Right renal cortex interstitium (tissue), 3 donors: ENCODE measurements around the gene SORCS3. TPM values are rescaled to one million over a fixed set of nuclear protein-coding genes. Genes with fewer than 3 reads are reported as not detected.

ENCODE experiments used
- DNase-seq, 3 donors: peaks; one replicate each; pipeline ENCODE4 v3.0.0-alpha.2; 2013; ENCODE audit warnings: low read depth in 3 of 3, low spot score in 2 of 3
- polyA plus RNA-seq, 3 donors: library from polyadenylated mRNA; unstranded; fragments of 120-200 nt; gene quantifications; one replicate each; pipeline ENCODE4 v1.2.1, GENCODE V29; 2013; ENCODE audit not compliant: insufficient read length in 3 of 3

SORCS3 gene
- polyA plus RNA-seq, 3 donors: 2.6 to 4.1 (median 3.6) TPM

DNA sequence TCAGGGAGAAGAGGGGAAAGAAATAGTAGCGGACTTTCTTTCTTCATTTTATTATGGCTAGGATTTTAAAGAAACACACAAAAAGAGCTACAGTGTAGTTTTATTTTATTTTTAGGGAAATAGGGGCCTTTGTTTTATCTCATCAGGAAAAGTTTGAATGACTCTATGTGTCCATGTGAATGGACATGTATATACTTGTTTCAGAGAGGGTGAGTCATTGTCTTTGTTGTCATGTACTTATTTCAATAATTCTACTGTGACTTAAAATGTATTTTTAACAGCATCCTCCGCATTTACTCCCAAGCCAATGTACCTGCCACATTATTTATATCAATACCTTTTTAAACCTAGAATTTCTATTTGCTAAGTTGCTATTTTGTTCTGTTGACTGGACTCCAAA lies 569.5 kb downstream of the SORCS3 start:
- DNase-seq: no peak

DNA sequence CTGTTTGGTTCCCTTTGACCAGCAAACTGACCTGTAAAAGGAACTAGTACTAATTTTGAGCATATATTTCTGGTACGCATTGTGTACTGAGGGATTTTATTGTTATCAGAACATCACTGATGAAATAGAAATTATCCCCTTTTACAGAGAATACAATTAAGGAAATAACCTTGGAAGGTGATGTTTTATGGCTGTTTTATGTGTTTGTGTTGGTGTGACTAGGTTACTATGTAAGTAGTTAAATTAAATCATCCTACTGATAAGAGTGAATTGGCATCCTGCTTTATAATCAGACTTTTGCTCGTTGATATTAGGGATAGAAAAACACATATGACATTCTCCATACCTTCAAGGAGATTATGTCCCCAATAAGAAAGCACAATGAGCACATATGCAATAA lies 596.6 kb downstream of the SORCS3 start:
- DNase-seq: no peak

DNA sequence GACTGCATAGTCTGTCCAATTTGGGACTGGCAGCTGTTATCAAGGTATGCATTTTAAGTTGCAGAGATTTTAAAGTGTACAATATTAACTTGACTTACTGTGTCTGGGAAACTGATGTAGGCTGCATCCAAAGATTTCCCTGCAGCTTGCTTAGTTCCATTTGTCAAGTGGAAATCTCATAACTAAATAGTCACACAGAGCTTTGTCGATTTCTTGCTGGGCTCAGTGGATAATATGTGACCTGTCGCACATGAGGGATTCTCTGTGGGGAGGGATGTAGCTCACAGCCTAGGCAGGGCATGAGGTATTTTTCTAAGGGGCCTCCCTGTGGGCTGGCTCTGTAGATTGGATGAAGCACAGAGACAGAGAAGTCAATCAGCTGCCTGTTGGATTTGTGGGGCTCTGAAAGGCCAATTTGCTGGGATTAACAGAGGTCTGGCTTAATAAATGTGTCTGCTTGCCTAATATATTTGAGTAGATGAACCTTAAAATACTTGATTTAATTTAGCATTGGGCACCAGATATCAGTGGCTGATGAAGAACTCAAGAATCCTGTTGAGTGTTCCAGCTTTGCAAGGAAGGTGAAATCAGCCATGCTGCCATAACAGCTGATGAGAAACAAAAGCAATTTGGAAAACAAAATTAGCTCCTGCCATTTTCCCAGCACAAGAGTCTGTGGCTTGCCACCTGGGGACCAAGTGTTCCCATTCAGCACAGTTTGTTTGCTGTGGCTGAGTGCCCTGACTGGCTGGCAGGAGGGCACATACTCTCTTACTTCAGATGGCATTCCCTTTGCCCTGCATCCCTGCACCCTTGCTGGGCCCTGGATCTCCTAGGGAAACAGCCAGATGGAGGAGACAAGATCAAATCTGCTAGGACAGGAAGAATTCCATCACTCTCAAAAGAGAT lies 598.5 kb downstream of the SORCS3 start:
- no peak for DNase-seq

DNA sequence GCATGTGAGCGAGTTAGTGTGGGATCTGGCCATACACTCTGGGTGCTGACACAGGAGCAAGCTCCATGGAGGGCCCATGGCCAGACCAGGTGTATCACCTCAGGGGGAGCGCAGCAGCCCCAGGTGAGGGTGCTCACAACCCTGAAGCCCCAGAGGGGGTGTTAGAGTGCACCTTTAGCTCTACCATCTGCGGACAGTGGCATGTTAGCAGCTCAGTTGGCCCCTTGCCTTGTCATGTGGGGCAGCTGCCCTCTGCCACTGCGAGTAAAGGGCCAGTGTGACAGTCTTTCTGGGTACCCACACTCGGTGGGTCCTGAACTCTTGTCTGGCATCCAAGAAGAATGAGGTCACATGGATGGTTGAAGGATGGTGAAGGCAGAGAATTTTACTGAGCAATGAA lies 600.2 kb downstream of the SORCS3 start:
- DNase-seq: no peak

DNA sequence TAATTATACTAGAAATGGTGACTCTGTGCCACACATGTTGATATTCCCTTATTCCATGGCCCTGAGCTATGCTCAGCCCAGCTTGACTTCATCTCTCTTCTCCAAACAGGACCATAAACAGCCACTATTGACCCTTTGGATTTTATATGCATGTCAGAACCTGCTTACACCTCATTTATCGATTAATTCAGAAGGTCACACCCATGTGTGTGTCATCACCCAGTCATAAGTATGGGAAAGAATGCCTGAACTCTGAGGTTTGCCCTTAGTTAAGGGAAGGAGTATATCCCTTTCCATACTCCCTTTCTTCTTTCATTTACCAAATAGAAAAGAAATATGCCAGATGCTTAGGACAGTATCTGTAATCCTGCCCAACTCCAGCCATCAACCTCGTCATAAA lies 602.3 kb downstream of the SORCS3 start:
- DNase-seq: no peak

DNA sequence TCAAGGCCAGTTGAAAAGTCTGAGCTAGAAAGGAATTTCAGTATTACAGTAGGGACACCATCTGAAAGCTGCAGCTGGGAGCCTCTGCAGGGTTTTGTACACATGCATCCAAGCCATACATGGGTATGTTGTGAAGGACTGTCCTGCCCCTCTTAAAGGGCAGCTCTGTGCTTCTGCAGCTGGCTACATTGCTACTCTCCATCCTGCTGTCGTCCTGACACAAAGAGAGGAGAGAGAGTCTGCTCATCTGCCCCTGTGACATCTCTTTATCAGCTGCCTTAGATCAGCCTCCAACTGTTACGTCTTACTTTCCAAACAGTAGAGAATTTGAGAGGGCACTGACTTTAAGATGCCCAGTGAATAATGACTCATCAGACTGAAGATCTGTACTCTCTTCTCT lies 602.7 kb downstream of the SORCS3 start:
- DNase-seq: no peak

DNA sequence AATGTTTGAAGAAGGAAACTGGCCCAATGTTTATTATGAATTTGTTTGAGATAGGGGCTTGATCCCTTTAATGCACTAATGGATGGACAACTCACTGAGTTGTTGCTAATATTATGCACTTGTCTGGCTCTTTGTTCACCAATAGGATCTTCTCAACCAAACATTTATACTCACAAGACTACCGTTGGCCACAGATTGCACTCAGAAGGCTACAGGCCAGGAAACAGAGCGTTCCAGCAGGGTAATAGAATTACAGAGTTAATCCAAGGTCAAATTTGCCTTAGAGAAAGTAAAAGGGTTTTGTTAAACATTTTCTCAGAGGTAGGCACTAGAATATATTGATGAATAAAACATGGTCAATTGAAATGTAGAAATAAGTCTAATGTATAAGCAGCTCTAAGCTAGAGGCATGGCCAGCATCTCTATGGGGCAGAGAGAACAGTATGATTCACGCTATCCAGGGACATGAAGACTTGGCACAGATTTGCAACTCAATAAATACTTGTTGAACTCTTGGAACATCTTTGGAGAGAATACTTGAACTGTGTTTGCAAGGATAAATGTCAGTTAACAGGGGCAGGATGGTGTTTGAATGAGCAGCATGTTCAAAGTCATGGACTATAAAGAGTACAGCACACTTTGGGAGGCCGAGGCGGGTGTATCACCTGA lies 606.9 kb downstream of the SORCS3 start:
- no peak for DNase-seq

DNA sequence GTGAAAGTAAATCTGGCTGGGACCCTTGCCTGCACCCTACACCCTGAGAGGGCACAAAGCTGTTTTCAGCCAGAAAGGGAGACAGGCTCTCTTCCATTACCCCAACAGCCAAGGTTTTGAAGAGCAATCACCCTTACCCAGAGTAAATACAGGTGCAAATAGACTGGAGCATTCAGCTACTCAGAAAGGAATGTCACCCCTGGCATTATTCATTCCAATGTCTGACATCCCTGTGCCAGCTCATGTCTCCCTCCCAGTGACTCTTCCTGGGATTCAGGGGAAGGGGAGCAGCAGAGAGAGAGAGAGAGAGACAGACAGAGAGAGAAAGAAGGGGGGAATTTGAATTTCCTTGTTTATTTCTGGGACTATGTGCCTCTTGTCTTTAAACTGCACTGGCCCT lies 611.8 kb downstream of the SORCS3 start:
- DNase-seq: no peak

DNA sequence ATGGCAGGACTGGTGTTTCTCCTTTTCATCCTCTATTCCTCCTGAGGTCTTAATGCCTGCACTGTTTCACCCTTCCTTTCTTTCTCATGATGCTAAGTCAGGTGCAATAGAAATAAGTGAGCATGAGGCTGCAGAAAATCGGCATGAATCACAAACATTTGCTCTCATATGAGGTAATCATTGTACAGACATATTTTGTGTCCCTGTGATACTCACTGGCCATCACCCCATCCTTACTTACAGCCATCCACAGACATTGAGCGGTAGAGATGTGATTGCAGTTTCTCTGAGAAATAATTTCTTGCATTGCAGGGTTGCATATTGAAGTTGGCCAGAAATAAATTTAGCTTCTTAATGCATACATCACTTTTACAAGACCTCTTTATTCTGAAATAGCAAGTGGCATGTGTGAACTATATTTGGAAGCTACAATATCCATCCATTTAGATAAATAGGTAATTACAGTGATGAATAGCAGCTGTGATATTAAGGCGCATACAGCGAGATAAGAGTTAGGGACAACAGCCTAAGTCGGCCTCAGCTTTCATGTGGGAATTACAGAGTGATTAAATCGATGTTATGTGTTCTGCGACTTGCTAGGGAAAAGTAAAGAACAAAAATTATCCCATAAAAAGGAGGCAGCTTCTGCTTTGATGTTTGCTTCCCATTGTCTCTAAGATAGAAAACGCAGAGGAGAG lies 612.6 kb downstream of the SORCS3 start:
- no peak for DNase-seq

DNA sequence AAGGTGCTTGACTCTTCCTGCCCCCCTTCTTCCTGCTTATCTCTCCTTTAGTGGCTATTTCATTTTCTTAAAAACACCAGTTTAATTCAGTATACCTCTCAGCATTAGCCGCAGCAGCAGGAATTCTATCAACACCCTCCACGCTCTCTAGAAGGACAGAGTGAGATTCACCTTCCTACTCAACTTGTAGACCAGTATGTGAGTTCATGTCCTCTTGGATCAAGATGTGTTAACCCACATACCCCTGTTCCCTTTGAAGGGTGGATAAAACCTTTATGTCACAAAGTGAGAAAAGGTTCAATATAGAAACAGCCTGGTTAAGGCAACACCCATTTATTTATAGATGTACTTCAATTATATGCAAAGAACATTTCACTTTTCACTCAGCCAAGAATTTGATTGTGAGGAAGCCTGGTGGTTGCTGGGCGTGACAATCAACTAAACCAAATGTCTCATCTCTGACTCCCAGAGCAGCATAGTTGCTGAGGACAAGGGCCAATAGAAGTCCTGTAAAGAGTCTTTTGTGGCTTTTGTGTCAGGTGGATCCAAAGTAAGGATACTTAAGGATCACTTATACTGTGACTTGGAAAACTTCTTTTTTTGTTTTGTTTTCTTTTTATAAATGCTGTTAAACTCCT lies 617.1 kb downstream of the SORCS3 start:
- DNase-seq: no peak

DNA sequence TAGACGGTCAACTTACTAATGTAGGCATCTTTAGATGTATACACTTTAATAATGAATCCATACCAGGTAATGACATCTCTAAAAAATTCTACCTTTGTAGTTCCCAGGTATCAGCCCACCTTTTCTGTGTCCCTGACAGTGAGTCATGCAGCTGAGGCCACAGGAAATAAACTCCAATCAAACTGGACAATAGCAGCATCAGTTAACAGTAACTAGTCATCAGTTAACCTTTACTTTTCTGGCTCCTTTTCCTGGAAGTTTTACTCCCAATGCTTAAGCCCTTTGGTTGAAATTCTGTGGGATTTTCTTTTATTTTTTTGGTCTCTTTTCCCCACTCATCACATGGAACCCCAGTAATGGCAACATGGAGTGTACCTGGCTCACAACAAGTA lies 617.6 kb downstream of the SORCS3 start:
- DNase-seq: no peak

DNA sequence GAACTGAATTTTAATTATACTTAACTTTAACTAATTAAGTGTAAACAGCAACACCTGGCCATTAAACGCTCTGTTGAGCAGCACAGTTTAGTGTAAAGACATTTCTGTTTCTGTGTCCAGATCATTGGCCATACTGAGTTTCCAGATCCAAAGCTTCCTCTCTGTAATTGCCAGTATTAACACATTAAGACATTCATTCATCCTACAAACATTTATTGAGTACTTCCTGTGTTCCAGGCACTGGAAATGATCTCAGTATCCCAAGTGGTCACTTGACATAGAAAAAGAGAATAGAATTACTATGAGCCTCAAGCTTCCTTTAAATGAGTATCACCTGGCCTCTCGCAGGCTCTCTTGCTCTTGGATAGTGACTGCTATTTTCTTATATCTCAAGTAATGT lies 618.1 kb downstream of the SORCS3 start:
- DNase-seq: no peak

DNA sequence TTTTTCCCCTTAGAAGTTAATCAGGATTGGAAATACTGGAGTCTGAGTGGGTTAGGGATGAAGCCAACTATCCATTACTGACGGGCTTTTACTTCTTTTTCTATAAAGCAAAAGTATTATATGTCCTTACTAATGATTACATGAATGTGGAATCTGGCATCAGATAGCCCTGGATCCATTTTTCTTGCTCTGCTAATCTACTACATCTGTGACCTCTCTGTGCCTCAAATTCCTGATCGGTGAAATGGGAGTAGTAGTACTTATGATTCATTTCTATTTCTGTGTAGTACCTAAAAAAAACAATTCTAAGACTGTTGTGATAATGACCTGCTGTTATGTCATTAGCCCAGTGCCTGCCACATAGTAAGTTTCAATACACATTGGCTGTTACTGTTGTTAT lies 621.6 kb downstream of the SORCS3 start:
- no peak for DNase-seq

DNA sequence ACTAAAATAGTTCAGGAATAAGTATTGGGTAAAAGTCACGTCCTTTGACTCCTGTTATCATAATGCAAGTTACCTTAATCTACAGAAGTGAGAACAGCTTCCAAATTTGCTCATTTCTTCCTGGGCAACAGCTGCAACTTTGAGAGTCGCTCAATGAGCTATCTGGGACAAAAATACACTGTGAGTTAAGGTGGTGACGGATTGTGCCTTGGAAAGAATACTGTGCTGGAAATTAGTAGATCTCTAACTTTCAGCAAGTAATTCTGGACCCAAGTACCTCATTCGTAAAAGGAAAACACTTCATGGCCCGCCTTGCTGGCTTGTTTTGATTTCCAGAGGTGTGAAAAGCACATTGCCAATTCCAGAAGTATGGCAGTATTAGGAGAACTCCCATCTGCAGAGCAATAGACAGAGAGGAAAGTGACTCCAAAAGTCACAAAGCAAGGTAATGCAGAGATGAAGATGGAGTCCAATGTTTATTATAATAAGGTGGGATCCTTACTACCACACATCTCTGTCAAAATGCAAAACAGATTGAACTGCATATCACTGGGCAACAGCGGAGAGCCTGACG lies 626.0 kb downstream of the SORCS3 start:
- DNase-seq: no peak

DNA sequence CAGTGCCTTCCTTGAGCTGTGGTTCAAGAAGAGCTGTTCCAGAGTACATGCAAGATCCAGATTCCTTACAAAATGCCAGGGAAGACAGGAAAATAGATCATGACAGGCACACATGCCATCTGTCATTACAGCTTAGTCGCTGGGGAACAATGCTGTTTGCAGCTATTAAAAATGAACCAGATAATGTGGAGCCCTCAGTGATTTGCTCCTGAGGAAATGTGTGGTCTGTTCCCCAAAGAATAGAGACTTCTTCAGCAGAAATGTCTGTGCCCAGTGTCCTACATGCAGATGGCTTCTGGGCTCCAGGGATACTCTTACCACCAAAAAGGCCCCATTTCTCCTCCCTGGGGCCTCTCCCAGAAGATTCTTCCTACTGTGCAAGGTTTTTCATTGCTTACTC lies 627.9 kb downstream of the SORCS3 start:
- no peak for DNase-seq

DNA sequence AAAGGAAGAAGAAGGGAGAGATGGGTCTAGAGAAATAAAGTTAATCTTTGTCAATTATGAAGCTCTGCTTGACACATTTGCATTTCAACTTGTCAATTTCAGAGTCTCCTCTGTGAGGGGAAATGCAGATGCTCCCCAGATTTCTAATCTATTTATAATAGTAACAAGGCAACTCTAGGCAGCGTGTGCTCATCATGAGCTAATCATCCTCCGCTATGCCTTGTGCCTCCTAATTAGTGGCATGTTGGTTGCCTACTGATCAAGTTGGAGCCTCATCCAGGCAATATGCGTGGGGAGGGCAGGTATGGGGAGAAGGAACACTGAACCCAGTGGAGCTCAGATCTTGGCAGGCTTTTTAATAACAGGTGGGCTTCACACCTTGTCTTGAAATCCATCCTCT lies 628.6 kb downstream of the SORCS3 start:
- no peak for DNase-seq

DNA sequence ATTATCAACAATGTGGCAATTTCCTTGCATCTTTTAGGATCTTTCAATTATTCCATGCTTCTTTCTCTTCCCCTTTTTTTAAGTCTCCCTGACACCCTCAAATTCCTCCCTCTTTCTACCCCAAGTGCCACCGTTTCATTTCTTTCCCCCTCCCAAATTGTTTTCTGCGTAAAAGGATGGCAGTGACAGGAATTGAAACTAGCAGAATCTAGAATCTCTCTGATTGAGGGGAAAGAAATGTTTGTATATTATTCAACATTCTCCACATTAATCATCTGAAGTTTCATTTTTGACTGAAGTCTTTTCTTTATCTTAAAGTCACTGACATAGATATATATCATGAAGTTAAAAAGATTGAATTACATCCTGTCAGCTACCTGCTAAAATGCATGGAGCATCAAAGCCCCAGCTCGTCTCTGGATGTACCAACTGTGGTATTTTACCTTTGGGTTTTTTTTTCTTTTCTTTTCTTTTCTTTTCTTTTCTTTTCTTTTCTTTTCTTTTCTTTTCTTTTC lies 633.5 kb downstream of the SORCS3 start:
- DNase-seq: no peak

DNA sequence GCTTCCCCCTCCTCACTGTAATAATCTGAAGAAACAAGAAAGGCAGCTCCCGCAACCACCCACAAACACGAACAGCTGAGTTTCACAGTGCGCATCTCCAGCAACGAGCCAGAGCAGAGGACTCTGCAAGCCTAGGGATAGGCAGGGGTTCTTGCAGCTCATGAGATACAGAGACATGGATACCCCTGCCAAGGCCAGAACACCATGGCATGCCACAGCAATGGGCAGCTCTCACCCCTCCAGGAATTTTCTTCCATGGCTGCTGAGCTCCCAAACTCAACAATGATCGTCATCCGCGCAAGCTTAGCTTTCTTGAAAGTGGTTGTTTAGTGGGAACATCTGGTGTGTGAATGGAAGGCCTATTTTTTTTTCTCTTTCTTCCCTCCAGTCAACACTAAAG lies 637.3 kb downstream of the SORCS3 start:
- no peak for DNase-seq

DNA sequence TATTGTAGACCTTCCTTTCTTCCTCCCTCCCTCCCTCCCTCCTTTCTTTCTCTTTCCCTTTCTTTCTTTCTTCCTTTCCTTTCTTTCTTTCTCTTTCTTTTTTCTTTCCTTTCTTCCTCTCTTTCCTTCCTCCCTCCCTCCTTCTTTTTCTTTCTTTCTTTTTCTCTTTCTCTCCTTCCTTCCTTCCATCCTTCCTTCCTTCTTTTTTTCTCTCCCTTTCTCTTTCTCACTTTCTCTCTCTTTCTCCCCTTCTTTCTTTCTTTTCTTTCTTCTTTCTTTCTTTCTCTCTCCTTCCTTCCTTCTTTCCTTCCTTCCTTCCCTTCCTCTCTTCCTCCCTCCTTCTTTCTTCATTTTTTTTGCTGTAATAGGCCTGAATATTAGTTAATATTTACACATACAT lies 638.0 kb downstream of the SORCS3 start:
- no peak for DNase-seq

DNA sequence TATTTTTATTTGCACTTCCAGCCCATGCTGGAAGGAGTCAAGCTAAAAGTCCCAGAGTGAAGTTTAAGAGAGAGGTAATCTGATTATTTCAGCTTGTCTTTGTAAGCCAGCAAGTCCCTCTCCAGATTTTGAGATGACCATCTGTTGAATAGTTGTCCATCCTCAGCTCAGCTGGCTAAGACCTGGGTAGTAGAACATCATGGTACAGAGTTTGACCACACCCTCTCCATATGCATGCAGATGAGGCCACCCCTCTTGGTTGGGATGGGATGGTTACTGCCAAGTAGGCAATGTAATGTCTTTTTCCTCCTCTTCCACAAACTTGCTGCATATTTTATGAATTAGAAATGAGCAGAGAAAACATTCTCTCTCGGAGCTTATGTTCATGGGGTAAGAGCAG lies 639.8 kb downstream of the SORCS3 start:
- DNase-seq: no peak
